RCC 7860 (cell line): Measurements from ENCODE around the gene HIPK1.

Source experiments
- DNase-seq: peaks from one replicate; pipeline ENCODE4 v3.0.0-alpha.2; 2015; ENCODE audit warnings: low spot score
- FAIRE-seq: peaks from 2 replicates; lab custom pipeline; 2012; peaks lifted over from hg19 to GRCh38; lab: Jason Lieb, UNC

Gene HIPK1

GRCh38 chr1:113978863-113979702 is 50.0 kb downstream of the HIPK1 start, which contains the start of gene OLFML3:
TSS of gene OLFML3 (plus strand) at chr1:113979474. CDS start at chr1:113979517, 43 bp downstream.
- DNase-seq: peak; percentile 62
- peak; percentile 26 for FAIRE-seq

DNA sequence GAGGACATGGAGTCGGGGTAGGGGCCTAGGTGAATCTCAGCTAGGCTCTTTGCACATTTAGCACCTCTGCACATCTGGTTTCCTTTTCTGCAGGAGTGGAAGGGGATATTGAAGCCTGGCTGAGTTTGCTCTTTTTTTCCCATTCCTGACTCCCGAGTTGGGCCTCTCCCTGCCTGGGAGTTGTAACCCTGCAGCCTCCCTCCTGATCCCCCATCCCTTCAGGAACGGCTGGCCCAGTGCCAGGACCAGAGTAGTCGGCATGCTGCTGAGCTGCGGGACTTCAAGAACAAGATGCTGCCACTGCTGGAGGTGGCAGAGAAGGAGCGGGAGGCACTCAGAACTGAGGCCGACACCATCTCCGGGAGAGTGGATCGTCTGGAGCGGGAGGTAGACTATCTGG is 51.0 kb downstream of the HIPK1 start:
- no peak for FAIRE-seq
- DNase-seq: no peak

- FAIRE-seq: no peak
- DNase-seq: peak; percentile 45
Measured at GRCh38 chr1:113981962-113982931, 53.1 kb downstream of the HIPK1 start.

GRCh38 chr1:113982949-113983348 is 53.8 kb downstream of the HIPK1 start:
- FAIRE-seq: no peak
- no peak for DNase-seq

- FAIRE-seq (no peak), DNase-seq (no peak)
Measured at GRCh38 chr1:113983391-113983790, 54.3 kb downstream of the HIPK1 start.

- DNase-seq (no peak), FAIRE-seq (no peak)
Measured at GRCh38 chr1:113983826-113984225, 54.7 kb downstream of the HIPK1 start.

DNA sequence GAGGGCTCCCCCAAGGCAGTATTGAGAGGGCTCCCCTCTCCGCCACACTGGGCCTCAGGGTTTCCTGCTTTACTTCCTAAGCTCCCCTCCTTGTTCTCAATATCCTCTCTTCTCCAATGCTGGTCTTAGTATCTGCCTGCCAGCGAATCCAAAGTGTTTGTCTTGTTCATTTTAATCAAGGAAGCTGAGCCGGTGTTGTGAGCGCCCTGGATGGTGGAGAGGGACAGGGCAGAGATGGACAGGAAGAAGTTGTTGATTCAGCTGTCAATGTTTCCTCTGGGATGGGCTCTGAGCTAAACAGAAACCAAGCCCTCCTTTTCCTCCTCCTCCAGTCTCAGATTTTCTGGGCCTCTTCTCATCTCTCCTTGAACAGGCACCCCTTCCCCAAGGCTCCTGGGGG is 55.6 kb downstream of the HIPK1 start:
- FAIRE-seq: no peak
- DNase-seq: no peak

DNA sequence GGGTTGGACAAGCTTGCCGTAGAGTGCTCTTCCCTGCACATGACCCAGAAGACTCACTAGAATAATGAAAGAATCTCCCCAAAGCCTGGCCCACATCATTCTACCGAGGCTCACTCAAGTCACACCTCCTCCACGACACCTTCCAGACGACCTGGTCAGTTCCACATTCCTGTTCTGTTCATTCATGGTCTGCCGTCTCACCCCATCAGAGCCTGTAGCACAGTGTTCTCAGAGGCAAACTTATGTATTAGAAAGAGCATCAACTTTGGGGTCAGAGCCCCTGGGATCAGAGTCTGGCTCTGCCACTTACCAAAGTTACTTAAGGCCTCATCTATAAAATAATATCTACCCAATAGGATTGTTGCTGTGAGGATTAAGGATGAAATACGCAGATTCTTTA is 57.7 kb downstream of the HIPK1 start:
- DNase-seq (no peak), FAIRE-seq (no peak)

DNA sequence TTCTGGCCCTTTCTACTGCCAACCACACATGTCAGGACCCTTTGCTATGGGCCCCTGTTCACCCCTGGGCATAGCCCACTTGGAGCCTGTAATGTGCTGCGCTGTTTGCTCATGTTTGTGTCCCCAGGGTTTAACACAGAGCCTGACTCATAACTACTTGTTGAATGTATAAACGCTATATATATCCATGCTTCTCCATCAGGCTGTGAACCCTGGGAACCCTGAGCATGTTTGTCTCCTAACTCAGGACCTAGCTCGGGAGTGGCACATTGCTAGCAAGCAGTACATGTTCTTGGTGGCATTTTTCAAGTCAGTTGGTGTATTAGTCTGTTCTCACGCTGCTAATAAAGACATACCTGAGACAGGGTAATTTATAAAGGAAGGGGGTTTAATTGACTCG is 58.1 kb downstream of the HIPK1 start:
- FAIRE-seq (no peak), DNase-seq (no peak)

DNA sequence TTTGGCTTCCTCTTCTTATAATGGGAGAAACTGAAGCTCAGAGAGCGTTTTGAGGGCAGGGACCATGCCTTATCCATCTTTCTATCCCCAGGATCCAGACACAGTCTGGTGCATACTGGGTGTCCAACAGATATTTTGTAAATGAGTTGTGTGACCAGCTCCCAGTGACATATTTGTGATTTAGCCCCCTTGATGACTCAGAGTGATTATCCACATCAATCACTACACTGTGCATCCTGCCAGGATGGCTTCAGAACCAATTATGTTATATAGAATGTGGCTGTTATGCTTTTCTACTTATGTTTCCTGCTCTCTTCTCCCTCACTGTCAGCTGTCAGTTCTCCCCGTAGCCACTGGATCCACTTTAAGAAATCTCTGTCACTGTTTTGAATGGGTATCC is 61.4 kb downstream of the HIPK1 start:
- FAIRE-seq: no peak

DNA sequence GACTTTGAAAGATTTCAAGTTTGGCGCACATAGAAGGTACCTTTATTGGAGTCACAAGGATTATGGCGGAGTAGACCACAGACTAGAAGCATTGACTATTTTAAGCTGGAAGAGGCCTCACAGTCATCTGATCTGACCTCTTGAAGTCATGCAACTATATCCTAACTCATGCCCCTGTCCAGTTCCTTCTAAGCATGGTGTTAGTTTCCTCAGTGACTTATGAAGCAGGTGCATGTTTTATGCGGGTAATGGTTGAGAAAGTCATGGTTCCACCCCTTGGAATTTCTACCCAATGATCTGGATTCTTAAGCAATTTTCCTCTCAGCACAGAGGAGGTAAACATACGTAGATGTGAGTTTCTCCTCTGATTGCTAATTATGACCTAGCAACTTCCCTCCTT is 61.8 kb downstream of the HIPK1 start:
- FAIRE-seq (no peak), DNase-seq (no peak)

More for the DNA sequence above, 61.4 kb downstream of the HIPK1 start:
- no peak for DNase-seq

- no peak for DNase-seq
- no peak for FAIRE-seq
Measured at GRCh38 chr1:113991467-113991997, 62.4 kb downstream of the HIPK1 start.

DNA sequence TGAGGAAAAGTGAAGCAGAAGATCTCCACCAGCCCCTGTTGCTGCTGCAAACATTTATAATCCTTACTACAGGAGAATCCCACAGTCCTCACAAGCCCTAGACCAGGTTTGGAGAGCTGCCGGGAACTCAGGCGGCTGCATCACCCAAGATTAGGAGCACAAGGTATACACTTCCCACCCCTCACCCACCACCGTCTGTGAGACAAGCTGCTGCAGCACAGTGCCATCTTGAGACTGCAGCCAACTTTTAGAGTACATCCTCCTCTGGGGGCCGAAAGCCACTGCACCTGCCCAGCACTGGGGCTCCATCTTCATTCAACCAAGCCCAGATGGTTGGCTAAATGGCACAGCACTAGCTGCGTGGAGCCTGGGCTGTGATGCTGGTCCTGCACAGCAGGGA is 63.9 kb downstream of the HIPK1 start:
- FAIRE-seq (no peak), DNase-seq (no peak)

DNA sequence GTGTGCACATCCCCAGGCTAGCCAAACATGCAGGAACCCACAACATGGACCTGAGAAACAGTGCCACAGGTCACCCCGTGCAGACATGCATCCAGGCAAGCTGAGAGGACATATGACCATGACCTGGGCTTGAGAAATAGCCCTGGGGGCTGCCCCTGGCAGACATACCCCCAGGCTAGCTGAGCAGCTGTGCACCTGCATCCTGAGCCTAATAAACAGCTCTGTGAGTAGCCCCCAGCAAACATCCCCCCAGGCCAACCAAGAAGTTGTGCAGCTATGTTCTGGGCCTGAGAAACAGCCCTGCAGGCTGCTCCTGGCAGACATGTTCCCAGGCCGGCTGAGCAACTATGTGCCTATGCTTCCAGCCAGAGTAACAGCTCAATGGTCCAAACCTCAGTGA is 64.6 kb downstream of the HIPK1 start:
- DNase-seq (no peak), FAIRE-seq (no peak)

GRCh38 chr1:113995382-113995781 is 66.3 kb downstream of the HIPK1 start:
- no peak for FAIRE-seq
- DNase-seq: no peak

GRCh38 chr1:113998361-113998760 is 69.2 kb downstream of the HIPK1 start:
- FAIRE-seq (no peak), DNase-seq (no peak)

DNA sequence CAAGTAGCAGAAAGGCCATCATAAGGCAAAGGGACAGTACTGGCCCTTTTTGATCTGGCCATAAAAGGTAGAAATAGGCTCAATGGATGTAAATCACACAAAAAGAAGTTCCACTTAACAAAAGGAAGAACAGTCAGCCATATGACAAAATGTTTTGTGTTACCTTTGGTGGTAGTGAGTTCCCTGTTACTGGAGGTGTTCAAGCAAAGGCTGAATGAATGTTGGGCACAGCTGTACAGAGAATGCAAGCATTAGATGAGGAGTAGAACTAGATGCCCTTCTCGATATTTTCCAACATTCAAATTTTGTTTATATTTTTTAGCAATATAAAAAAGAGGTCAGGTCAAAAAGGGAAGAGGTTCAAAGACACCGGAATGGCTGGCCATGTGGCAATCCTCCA is 70.1 kb downstream of the HIPK1 start:
- FAIRE-seq (no peak), DNase-seq (no peak)

GRCh38 chr1:113999799-114000198 is 70.7 kb downstream of the HIPK1 start:
- no peak for FAIRE-seq
- DNase-seq: no peak

DNA sequence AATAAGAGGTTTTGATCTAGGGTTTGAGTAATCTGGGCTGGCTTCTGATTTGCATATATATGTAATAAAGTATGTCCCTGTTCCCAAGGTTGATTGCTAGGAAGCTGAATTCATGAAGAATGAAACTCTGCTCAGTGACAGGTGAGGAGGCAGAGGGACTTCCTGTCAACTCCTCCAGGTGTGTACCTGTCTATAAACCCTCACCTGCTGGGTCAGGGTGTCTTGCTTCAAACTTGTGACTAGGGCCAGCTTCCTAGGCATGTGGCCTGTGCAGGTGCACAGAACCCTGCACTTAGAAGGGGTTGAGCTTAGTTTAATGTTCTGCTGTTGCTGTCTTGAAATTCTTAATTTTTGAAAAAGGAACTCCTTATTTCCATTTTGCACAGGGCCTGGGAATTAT is 71.3 kb downstream of the HIPK1 start:
- DNase-seq (no peak), FAIRE-seq (no peak)

DNA sequence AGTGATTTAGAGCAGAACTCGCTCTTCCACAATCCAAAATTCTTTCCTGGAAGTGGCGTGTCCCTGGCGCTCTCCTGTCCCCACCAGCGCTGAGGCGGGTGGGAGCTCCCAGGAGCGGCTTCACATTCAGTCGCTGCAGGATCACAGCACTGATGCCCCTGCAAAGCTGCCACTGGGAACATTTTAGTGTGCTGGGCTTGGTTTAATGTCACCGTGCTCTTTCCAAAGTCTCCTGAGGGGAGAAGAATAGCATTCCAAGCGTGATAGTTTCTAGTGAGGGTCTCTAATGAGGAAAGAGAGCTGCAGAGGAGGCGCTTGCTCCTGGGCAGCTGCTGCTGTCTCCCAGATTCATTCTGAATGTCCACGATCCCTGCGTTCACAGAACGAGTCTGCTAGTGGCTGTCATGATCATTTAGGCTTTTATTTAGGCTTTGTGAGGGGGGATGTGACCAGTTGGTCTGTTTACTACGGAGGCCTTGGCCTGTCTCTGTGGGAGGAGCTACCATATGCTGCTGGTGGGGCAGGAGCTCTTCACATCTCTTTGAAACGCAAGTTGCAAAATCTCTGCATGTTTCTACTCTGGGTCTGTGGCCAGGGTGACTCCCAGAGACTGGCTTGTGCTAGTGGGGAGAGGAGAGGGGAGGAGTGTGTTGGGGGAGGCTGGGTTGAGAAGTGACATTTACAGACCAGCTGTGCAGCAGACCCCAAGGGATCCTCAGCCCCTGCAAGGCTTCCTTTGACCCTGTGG is 73.5 kb downstream of the HIPK1 start:
- no peak for FAIRE-seq

GRCh38 chr1:114003431-114003830 is 74.3 kb downstream of the HIPK1 start:
- no peak for FAIRE-seq
- DNase-seq: no peak

More for the DNA sequence above, 73.5 kb downstream of the HIPK1 start:
- DNase-seq: no peak
